WERI-Rb-1 (cell line): ENCODE data around the gene AP3S1.

Source experiments
- DNase-seq: peaks from one replicate; pipeline ENCODE4 v3.0.0-alpha.2; 2020
- H3K27ac ChIP-seq: fragments of 250-450 bp; sonication (Bioruptor Pico); 2 replicates; pipeline ENCODE4 v1.5.1; 2020; ENCODE audit warnings: mild to moderate bottlenecking, moderate library complexity
- H3K27me3 ChIP-seq: fragments of 250-450 bp; sonication (Bioruptor Pico); 2 replicates; pipeline ENCODE4 v1.5.1; 2021; ENCODE audit warnings: mild to moderate bottlenecking, low read depth, moderate library complexity; ENCODE audit not compliant: insufficient read depth, severe bottlenecking
- H3K36me3 ChIP-seq: fragments of 250-450 bp; sonication (Bioruptor Pico); 2 replicates; pipeline ENCODE4 v1.5.1; 2020; ENCODE audit warnings: mild to moderate bottlenecking, moderate library complexity
- H3K4me3 ChIP-seq: 2 replicates; pipeline ENCODE4 v1.5.1; 2011; ENCODE audit warnings: low read depth, mild to moderate bottlenecking, control low read depth, low read length
- H3K9me3 ChIP-seq: fragments of 250-450 bp; sonication (Bioruptor Pico); 2 replicates; pipeline ENCODE4 v1.5.1; 2021; ENCODE audit warnings: mild to moderate bottlenecking, moderate library complexity; ENCODE audit not compliant: severe bottlenecking
- TF ChIP-seq, protein P1 (sequence below): IDR thresholded peaks from 2 replicates; pipeline ENCODE4 v1.5.1; 2011; ENCODE audit warnings: low read depth, mild to moderate bottlenecking, control low read depth, inconsistent platforms, low read length

Gene AP3S1

DNA sequence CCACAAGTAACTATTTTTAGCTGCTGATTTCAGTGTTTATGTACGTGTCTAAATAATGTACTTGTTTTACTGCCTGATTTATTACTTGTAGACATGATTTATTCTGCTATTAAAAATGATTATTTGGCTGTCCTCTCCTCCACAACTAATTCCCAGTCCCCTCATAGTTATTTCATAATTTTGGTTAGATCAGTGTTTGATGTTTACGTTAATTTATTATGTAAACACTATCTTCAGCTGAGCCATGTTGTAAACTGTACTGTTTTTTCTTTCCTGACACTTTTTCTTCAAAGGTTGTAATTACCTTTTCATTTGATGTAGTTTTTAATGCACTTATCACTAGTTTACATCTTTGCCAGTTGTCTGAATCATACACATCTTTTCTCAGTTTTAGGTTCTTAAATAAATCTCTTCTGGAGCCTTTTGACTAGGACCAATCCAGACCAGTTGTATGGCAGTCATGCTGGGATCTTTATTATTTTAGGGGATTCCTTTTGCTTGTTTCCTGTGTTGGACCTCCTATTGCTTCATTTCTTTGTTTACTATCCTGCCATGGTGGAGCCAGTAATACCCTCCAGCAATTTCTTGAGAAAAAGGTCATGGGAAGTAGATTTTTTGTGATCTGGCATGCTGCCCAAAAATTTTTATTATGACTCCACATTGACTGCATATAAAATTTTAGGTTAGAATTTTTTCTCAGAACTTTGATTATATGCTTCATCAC is 16.1 kb downstream of the AP3S1 start:
- Histone ChIP-seq H3K36me3 (no peaks in the 10 kb centered on the region), H3K9me3 (no peaks in the 10 kb centered on the region), H3K4me3 (no peak overlapping the region), H3K27me3 (no peaks in the 10 kb centered on the region), H3K27ac (no peak overlapping the region)
- DNase-seq, result no peak
- TF ChIP-seq, protein P1, sequence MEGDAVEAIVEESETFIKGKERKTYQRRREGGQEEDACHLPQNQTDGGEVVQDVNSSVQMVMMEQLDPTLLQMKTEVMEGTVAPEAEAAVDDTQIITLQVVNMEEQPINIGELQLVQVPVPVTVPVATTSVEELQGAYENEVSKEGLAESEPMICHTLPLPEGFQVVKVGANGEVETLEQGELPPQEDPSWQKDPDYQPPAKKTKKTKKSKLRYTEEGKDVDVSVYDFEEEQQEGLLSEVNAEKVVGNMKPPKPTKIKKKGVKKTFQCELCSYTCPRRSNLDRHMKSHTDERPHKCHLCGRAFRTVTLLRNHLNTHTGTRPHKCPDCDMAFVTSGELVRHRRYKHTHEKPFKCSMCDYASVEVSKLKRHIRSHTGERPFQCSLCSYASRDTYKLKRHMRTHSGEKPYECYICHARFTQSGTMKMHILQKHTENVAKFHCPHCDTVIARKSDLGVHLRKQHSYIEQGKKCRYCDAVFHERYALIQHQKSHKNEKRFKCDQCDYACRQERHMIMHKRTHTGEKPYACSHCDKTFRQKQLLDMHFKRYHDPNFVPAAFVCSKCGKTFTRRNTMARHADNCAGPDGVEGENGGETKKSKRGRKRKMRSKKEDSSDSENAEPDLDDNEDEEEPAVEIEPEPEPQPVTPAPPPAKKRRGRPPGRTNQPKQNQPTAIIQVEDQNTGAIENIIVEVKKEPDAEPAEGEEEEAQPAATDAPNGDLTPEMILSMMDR, result no peak

DNA sequence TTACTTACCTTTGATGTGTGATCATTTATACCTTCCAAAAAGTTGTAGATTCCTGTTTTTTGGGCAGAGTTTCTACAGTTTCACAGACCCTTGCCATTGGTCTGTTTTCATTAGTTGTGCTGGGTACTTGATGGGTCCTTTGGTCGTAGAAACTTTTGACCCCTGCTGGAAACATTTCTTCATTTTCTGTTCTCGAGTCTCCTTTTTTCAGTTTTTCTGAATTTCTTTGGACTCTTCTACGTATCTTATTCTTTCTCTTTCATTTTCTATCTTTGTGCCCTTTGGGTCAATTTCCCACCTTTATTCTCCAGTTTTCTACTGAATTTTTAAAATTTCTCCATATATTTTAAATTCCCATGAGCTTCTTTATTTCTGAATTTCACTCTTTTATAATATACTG is 16.7 kb downstream of the AP3S1 start:
- Histone ChIP-seq H3K36me3 (no peaks in the 10 kb centered on the region), H3K27ac (no peak overlapping the region), H3K4me3 (no peak overlapping the region), H3K27me3 (no peaks in the 10 kb centered on the region), H3K9me3 (no peaks in the 10 kb centered on the region)
- DNase-seq, result no peak
- TF ChIP-seq, protein P1, result no peak

DNA sequence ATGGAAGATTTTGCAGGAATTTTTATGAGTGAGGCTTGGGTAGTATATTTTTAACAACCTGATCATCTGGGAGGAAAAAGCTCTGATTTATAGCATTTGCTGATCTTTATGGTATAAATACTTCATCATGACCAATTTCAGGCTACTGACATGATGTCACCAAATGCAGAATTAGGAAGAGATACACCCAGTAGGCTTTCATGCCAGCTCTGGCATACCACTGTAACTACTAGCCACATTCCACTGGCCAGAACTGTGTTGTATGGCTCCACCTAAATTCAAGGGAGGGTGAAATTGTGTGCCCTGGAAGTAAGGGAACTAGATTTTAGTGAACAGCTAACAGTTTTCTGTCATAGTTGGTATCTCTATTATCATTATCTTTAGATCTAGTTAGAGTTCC is 17.6 kb downstream of the AP3S1 start:
- Histone ChIP-seq H3K27ac (no peak overlapping the region), H3K9me3 (no peaks in the 10 kb centered on the region), H3K27me3 (no peaks in the 10 kb centered on the region), H3K4me3 (no peak overlapping the region), H3K36me3 (no peaks in the 10 kb centered on the region)
- no peak for DNase-seq
- TF ChIP-seq, protein P1, result no peak

DNA sequence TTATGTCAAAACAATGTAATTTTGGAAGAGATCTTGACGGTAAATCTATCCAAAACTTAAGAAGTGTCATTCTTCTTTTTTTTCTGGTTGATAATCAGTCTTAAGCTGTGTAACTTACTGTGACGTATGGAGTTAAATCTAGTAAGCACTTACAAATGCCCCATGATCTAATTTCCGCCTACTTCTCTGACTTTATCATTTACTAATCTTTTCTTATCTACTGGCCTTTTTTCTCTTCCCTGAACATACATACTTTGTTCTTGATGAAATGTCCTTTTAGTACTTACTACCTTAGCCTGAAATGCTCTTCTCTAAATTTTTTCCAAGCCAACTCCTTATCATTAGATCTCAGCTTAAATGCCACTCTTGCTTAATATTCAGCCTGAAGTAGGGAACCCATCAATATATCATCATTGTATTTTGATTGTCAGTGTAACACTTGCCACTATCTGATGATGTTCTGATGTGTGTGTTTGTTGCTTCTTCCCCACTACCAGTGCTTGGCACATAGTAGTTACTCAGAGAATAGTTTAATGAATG is 27.6 kb downstream of the AP3S1 start:
- Histone ChIP-seq H3K27ac (no peak overlapping the region), H3K27me3 (no peaks in the 10 kb centered on the region), H3K4me3 (no peak overlapping the region), H3K36me3 (peaks cover 23% of the 10 kb centered on the region), H3K9me3 (no peaks in the 10 kb centered on the region)
- no peak for DNase-seq
- TF ChIP-seq, protein P1, result no peak

DNA sequence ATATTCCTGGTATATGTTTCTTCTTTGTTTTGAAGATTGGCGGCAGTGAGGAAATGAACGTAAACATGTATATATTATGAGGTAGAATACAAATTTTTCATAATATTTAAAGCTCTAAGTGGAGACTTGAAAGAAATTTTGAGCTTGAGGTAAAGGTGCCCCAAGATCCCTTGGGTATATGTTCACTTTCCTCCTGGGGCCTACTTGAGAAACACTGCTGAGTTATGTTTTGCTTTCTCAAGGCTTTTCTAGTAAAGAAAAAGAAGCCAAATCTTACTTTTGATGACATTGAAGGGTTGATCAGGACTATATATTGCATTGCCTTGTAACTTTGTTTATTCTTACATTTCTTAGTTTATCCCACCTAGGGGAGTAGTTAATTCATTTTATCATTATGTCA is 30.7 kb downstream of the AP3S1 start:
- H3K4me3 ChIP-seq, result no peak overlapping the region
- H3K27me3 ChIP-seq, result no peaks in the 10 kb centered on the region
- TF ChIP-seq, protein P1, result no peak
- H3K36me3 ChIP-seq, result peaks cover 23% of the 10 kb centered on the region
- H3K9me3 ChIP-seq, result no peaks in the 10 kb centered on the region
- H3K27ac ChIP-seq, result no peak overlapping the region
- DNase-seq, result no peak

DNA sequence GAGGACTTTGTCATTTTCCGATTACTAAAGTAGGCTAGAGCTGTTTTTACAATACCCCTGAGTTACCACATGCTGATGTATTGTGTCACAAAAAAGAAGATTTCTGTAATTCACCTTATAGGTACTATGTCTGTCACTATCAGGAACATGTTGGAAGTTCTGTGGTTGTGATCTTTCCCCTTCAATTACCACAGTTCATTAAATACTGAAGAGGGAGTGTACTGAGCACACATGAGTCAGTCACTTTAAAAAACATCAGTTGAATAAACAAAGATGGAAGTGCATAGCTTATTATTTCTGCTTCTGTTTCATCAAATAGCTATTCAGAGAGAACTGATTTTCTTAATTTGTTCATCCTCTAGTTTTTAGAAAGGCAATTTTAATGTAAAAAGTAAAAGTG is 31.7 kb downstream of the AP3S1 start:
- TF ChIP-seq, protein P1, result no peak
- no peak overlapping the region for H3K4me3 ChIP-seq
- no peak overlapping the region for H3K27ac ChIP-seq
- H3K9me3 ChIP-seq, result no peaks in the 10 kb centered on the region
- DNase-seq, result no peak
- H3K27me3 ChIP-seq, result no peaks in the 10 kb centered on the region
- peaks cover 23% of the 10 kb centered on the region for H3K36me3 ChIP-seq
